Stomach (tissue), 4 donors: ENCODE results near the gene COCH.

ENCODE experiments used
- EP300 ChIP-seq: sonication (generic); formaldehyde crosslinking; IDR thresholded peaks from one replicate; pipeline ENCODE4 v1.6.1; 2017; ENCODE audit warnings: antibody characterized with exemption
- POLR2A ChIP-seq, 4 donors: fragments of 450-650 bp; IDR thresholded peaks; one replicate each; pipeline ENCODE4 v1.6.1; 2016; ENCODE audit warnings: antibody characterized with exemption in 4 of 4, control low read depth in 2 of 4, mild to moderate bottlenecking in 1 of 4, moderate library complexity in 1 of 4
- TF ChIP-seq, protein P1 (sequence below), 7 experiments: fragments of 450-650 bp in 4 of 7; fragments of 200-600 bp in 3 of 7; sonication (generic) in 3 of 7; IDR thresholded peaks; one replicate each; pipeline ENCODE4 v1.5.1; 2016 to 2019; ENCODE audit warnings: antibody characterized with exemption in 7 of 7, control low read depth in 2 of 7, mild to moderate bottlenecking in 1 of 7

DNA sequence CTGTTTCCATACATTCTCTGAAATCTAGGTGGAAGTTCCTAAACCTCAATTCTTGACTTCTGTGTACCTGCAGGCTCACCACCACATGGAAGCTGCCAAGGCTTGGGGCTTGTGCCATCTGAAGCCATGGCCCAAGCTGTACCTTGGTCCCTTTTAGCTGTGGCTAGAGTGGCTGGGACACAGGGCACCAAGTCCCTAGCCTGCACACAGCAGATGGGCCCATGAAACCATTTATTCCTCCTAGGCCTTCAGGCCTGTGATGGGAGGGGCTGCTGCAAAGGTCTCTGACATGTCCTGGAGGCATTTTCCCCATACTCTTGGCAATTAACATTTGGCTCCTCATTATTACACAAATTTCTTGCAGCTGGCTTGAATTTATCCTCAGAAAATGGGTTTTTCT, 40.0 kb upstream of the COCH start:
- TF ChIP-seq, protein P1, sequence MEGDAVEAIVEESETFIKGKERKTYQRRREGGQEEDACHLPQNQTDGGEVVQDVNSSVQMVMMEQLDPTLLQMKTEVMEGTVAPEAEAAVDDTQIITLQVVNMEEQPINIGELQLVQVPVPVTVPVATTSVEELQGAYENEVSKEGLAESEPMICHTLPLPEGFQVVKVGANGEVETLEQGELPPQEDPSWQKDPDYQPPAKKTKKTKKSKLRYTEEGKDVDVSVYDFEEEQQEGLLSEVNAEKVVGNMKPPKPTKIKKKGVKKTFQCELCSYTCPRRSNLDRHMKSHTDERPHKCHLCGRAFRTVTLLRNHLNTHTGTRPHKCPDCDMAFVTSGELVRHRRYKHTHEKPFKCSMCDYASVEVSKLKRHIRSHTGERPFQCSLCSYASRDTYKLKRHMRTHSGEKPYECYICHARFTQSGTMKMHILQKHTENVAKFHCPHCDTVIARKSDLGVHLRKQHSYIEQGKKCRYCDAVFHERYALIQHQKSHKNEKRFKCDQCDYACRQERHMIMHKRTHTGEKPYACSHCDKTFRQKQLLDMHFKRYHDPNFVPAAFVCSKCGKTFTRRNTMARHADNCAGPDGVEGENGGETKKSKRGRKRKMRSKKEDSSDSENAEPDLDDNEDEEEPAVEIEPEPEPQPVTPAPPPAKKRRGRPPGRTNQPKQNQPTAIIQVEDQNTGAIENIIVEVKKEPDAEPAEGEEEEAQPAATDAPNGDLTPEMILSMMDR (IDR thresholded peaks at IDR 0.05) = no peak
- TF ChIP-seq POLR2A (IDR thresholded peaks at IDR 0.05) (no peak), EP300 (no peak)
